ENCODE measurements around the gene PIP5K1C.

DNA sequence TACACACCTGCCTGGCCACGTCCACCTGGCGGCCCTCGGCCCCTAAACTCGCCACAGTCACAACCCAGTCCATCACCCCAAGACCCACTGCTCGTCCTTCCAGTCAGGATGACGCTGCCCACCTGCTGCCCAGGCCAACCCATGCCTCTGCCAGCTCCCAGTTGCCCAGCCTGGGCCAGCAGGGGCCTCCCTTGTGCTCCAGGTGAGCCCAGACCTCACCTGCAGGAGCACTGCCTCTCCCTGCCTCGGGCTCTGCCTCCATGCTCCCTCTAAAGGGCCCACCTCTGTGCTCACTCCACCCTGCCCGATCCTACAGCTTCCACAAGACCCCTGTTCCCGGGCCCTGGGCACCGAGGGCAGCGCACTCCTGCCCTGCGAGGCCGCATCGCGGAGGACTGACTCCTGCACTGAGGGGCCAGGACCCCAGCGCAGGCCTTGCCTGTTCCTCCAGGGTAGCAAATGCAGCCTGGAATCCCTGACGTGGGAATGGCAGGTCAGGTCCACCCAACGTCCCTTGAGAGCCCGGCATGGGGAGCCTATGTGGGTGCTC lies 65.7 kb downstream of the PIP5K1C start:
- TF ChIP-seq FOXM1 (IDR thresholded peaks at IDR 0.05; ENCODE audit: low read depth, low read length) (no peak), SREBF2 (IDR thresholded peaks at IDR 0.05; ENCODE audit: low read length) (no peak), DPF2 (IDR thresholded peaks at IDR 0.05) (no peak), POU2F2 (IDR thresholded peaks at IDR 0.05; ENCODE audit: borderline replicate concordance, low read depth, low read length) (no peak), SP1 (IDR thresholded peaks at IDR 0.05; ENCODE audit: low read depth, low read length) (no peak)
- TF ChIP-seq, protein P1, sequence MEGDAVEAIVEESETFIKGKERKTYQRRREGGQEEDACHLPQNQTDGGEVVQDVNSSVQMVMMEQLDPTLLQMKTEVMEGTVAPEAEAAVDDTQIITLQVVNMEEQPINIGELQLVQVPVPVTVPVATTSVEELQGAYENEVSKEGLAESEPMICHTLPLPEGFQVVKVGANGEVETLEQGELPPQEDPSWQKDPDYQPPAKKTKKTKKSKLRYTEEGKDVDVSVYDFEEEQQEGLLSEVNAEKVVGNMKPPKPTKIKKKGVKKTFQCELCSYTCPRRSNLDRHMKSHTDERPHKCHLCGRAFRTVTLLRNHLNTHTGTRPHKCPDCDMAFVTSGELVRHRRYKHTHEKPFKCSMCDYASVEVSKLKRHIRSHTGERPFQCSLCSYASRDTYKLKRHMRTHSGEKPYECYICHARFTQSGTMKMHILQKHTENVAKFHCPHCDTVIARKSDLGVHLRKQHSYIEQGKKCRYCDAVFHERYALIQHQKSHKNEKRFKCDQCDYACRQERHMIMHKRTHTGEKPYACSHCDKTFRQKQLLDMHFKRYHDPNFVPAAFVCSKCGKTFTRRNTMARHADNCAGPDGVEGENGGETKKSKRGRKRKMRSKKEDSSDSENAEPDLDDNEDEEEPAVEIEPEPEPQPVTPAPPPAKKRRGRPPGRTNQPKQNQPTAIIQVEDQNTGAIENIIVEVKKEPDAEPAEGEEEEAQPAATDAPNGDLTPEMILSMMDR (IDR thresholded peaks at IDR 0.05 in 2 of 3, conservative IDR thresholded peaks at IDR 0.05 in 1 of 3; ENCODE audit: control insufficient read depth in 2 of 3, extremely low read depth in 1 of 3, insufficient read depth in 1 of 3, low read depth in 3 of 3, low read length in 3 of 3) = no peak
